Measurements from ENCODE around the gene BRWD1. TPM values are rescaled to one million over a fixed set of nuclear protein-coding genes. Genes with fewer than 3 reads are reported as not detected.

Gene BRWD1
- polyA plus RNA-seq, 2 of the 4 experiments (the other 2 are of a cell fraction), result 6.9 to 22.2 TPM

- 4% methylated on average over 10 of the region's 10 CpGs for WGBS (ENCODE audit: missing lambda C conversion rate)
Measured at GRCh38 chr21:39347537-39347936, 34.1 kb upstream of the BRWD1 start.

GRCh38 chr21:39346671-39347331, 33.4 kb upstream of the BRWD1 start:
- Histone ChIP-seq H3K9me3 (no peaks in the 10 kb centered on the region), H3K4me1 (peaks cover 26% of the 10 kb centered on the region; the same call in 2 of the 3 replicates), H3K4me3 (peak overlapping the region; percentile 64), H3K27ac (no peak overlapping the region; a peak in 1 of 6 replicates), H3K4me2 (peak overlapping the region; percentile 95)
- DNase-seq (ENCODE audit: low read depth in 1 of 2, low spot score in 1 of 2), result no peak
- no peak for TF ChIP-seq CBX8 (IDR thresholded peaks at IDR 0.05)
- no peak for TF ChIP-seq RARB (CRISPR knock-in tag; IDR thresholded peaks at IDR 0.05)
- no peak for TF ChIP-seq EP300 (IDR thresholded peaks at IDR 0.05)
- TF ChIP-seq MAFK (IDR thresholded peaks at IDR 0.05; ENCODE audit: partially characterized antibody), result peak; percentile 45
- ATAC-seq, result no peak
- ChIA-PET CTCF (no interaction called here), POLR2A (interaction anchor here (3.8 kb wide), 1 partner anchor 34 kb away, joined by 20 read pairs; a partner anchor contains a TSS)
- 51% methylated on average over 7 of the region's 7 CpGs for WGBS (ENCODE audit: missing lambda C conversion rate)
- no peak for FAIRE-seq

More at GRCh38 chr21:39347537-39347936, 34.1 kb upstream of the BRWD1 start:
- TF ChIP-seq PHF8 (IDR thresholded peaks at IDR 0.05; ENCODE audit: borderline replicate concordance, low read depth), result no peak
- TF ChIP-seq E2F6 (IDR thresholded peaks at IDR 0.05; ENCODE audit: borderline replicate concordance, low read depth), result no peak
- CTCF ChIA-PET, result interaction anchor here (1.2 to 2.0 kb wide), 2 partner anchors 33 to 44 kb away, joined by 3 to 6 read pairs; a partner anchor contains a TSS
- FAIRE-seq (no peak), ATAC-seq (no peak), DNase-seq (ENCODE audit: low read depth in 1 of 2, low spot score in 1 of 2) (no peak)
- Histone ChIP-seq H3K9me3 (no peaks in the 10 kb centered on the region), H3K4me2 (peak overlapping the region; percentile 95), H3K4me3 (peak overlapping the region; percentile 64), H3K27ac (peak overlapping the region; percentile 94 to 100), H3K4me1 (peaks cover 26% of the 10 kb centered on the region; the same call in 2 of the 3 replicates)
- POLR2A ChIA-PET, result interaction anchor here (1.4 to 3.8 kb wide), 3 partner anchors 33 to 35 kb away, joined by 4 to 20 read pairs (median 7); partner anchors contain the start of gene BRWD1

- TF ChIP-seq KDM1A (IDR thresholded peaks at IDR 0.05; ENCODE audit: low read depth) (no peak), HMGXB4 (CRISPR knock-in tag; IDR thresholded peaks at IDR 0.05; ENCODE audit: borderline replicate concordance) (no peak), POLR2AphosphoS2 (conservative IDR thresholded peaks at IDR 0.05; ENCODE audit: low read length) (no peak), EP300 (IDR thresholded peaks at IDR 0.05) (no peak), TP53 (CRISPR knock-in tag; IDR thresholded peaks at IDR 0.05) (no peak), CBX2 (IDR thresholded peaks at IDR 0.05; ENCODE audit: borderline replicate concordance, low read depth) (no peak), CHD4 (IDR thresholded peaks at IDR 0.05; ENCODE audit: borderline replicate concordance) (no peak), POLR2A (IDR thresholded peaks at IDR 0.05; ENCODE audit: low read length) (no peak), NPAS2 (CRISPR knock-in tag; IDR thresholded peaks at IDR 0.05; ENCODE audit: borderline replicate concordance) (no peak), CTCF (IDR thresholded peaks at IDR 0.05) (no peak), EHMT2 (IDR thresholded peaks at IDR 0.05; ENCODE audit: low read depth) (no peak), FOSL2 (IDR thresholded peaks at IDR 0.05) (no peak), FOSL2 (CRISPR knock-in tag; IDR thresholded peaks at IDR 0.05) (no peak), RCOR1 (IDR thresholded peaks at IDR 0.05; ENCODE audit: low read depth, low read length) (no peak), NFE2L2 (conservative IDR thresholded peaks at IDR 0.05; ENCODE audit: low read length) (no peak), SREBF2 (IDR thresholded peaks at IDR 0.05) (no peak), CBX8 (IDR thresholded peaks at IDR 0.05) (no peak), NR3C1 (IDR thresholded peaks at IDR 0.05) (no peak), HOXB5 (CRISPR knock-in tag; IDR thresholded peaks at IDR 0.05) (no peak)
- ATAC-seq (no peak), DNase-seq (ENCODE audit: low read depth in 1 of 2, low spot score in 1 of 2) (no peak), FAIRE-seq (no peak)
- Histone ChIP-seq H3K4me1 (peaks cover 26% of the 10 kb centered on the region; the same call in 2 of the 3 replicates), H3K9me3 (no peaks in the 10 kb centered on the region), H3K4me3 (no peak overlapping the region; the same call in 2 of the 3 replicates), H3K4me2 (peak overlapping the region; percentile 95), H3K27ac (no peak overlapping the region)
- 51% methylated on average over 3 of the region's 3 CpGs for WGBS (ENCODE audit: missing lambda C conversion rate)
- POLR2A ChIA-PET, result no interaction called here
- CTCF ChIA-PET, result no interaction called here
Measured at GRCh38 chr21:39346206-39346605, 32.8 kb upstream of the BRWD1 start.

All from A549 (cell line).